Neural cell (in vitro differentiated cells): Measurements from ENCODE around the gene ARHGAP45. TPM values are rescaled to one million over a fixed set of nuclear protein-coding genes. Genes with fewer than 3 reads are reported as not detected.
A peak's percentile ranks its signal among the peaks of the same experiment; 100 is the strongest.

ENCODE experiments used
- H2AFZ ChIP-seq: fragments of 200-600, 300-800 bp; sonication (generic), shearing (Covaris generic); 2 replicates; pipeline ENCODE4 v1.6.0; 2014; ENCODE audit warnings: low read depth, mild to moderate bottlenecking, antibody characterized with exemption, low read length, moderate library complexity
- H3F3A ChIP-seq: fragments of 200-600 bp; shearing (Covaris generic); 2 replicates; pipeline ENCODE4 v1.6.1; 2016; ENCODE audit warnings: mild to moderate bottlenecking, moderate library complexity, mixed read lengths, antibody characterized with exemption, low read length; ENCODE audit not compliant: insufficient read depth, poor library complexity, severe bottlenecking
- H3K27ac ChIP-seq: fragments of 200-600, 300-800 bp; sonication (generic), shearing (Covaris generic); 2 replicates; pipeline ENCODE4 v1.5.1; 2014; ENCODE audit warnings: mild to moderate bottlenecking, low read length, moderate library complexity
- H3K27me3 ChIP-seq: fragments of 300-800, 200-600 bp; sonication (generic), shearing (Covaris generic); 2 replicates; pipeline ENCODE4 v1.6.0; 2014; ENCODE audit warnings: mild to moderate bottlenecking, low read depth, low read length, moderate library complexity; ENCODE audit not compliant: insufficient read depth
- H3K36me3 ChIP-seq: fragments of 300-800, 200-600 bp; sonication (generic), shearing (Covaris generic); 2 replicates; pipeline ENCODE4 v1.5.1; 2014; ENCODE audit warnings: mild to moderate bottlenecking, antibody characterized with exemption, low read length, moderate library complexity; ENCODE audit not compliant: insufficient read depth
- H3K4me2 ChIP-seq: fragments of 300-800, 200-600 bp; sonication (generic), shearing (Covaris generic); 2 replicates; pipeline ENCODE4 v1.6.0; 2014; ENCODE audit warnings: mild to moderate bottlenecking, low read length
- H3K4me3 ChIP-seq: fragments of 300-800, 200-600 bp; sonication (generic), shearing (Covaris generic); 2 replicates; pipeline ENCODE4 v1.5.1; 2014; ENCODE audit warnings: mild to moderate bottlenecking, low read length, moderate library complexity
- H3K79me2 ChIP-seq: fragments of 200-600 bp; shearing (Covaris generic); replicated peaks from 2 replicates; pipeline ENCODE4 v1.6.0; 2014; ENCODE audit warnings: mild to moderate bottlenecking, low read length, moderate library complexity; ENCODE audit not compliant: insufficient read depth
- H3K9ac ChIP-seq: fragments of 300-800, 200-600 bp; sonication (generic), shearing (Covaris generic); 2 replicates; pipeline ENCODE4 v1.6.1; 2016; ENCODE audit warnings: mild to moderate bottlenecking, low read length, mixed read lengths
- H3K9me2 ChIP-seq: fragments of 200-600 bp; shearing (Covaris generic); 2 replicates; pipeline ENCODE4 v1.6.1; 2016; ENCODE audit warnings: mild to moderate bottlenecking, low read length, mixed read lengths; ENCODE audit not compliant: insufficient read depth
- H3K9me3 ChIP-seq: fragments of 200-600, 300-800 bp; sonication (generic), shearing (Covaris generic); 2 replicates; pipeline ENCODE4 v1.6.1; 2016; ENCODE audit warnings: mild to moderate bottlenecking, mixed run types, low read length, moderate library complexity, mixed read lengths
- H4K20me1 ChIP-seq: fragments of 200-600 bp; shearing (Covaris generic); 2 replicates; pipeline ENCODE4 v1.6.1; 2016; ENCODE audit warnings: mild to moderate bottlenecking, mixed run types; ENCODE audit not compliant: insufficient read depth
- CTCF ChIP-seq: fragments of 450-650 bp; IDR thresholded peaks from 2 replicates; pipeline ENCODE4 v1.5.1; 2014; ENCODE audit warnings: antibody characterized with exemption, mild to moderate bottlenecking, moderate library complexity; ENCODE audit not compliant: poor library complexity, severe bottlenecking
- EP300 ChIP-seq: fragments of 450-650 bp; conservative IDR thresholded peaks from 2 replicates; pipeline ENCODE4 v1.6.1; 2014; ENCODE audit warnings: antibody characterized with exemption, mild to moderate bottlenecking, moderate library complexity; ENCODE audit not compliant: poor library complexity, severe bottlenecking
- EZH2 ChIP-seq: fragments of 200-600, 300-800 bp; shearing (Covaris generic), sonication (generic); IDR thresholded peaks from 2 replicates; pipeline ENCODE4 v1.6.1; 2014; ENCODE audit warnings: antibody characterized with exemption, low read length, borderline replicate concordance, mild to moderate bottlenecking; ENCODE audit not compliant: insufficient read depth, poor library complexity, severe bottlenecking
- MXI1 ChIP-seq: fragments of 450-650 bp; conservative IDR thresholded peaks from 2 replicates; pipeline ENCODE4 v1.6.1; 2014; ENCODE audit warnings: antibody characterized with exemption, mild to moderate bottlenecking; ENCODE audit not compliant: poor library complexity, severe bottlenecking
- POLR2AphosphoS5 ChIP-seq: IDR thresholded peaks from 2 replicates; pipeline ENCODE4 v1.6.1; 2012
- RAD21 ChIP-seq: fragments of 450-650 bp; conservative IDR thresholded peaks from 2 replicates; pipeline ENCODE4 v1.6.1; 2014; ENCODE audit warnings: antibody characterized with exemption, mild to moderate bottlenecking, moderate library complexity
- REST ChIP-seq: IDR thresholded peaks from 2 replicates; pipeline ENCODE4 v1.6.1; 2012; ENCODE audit warnings: borderline replicate concordance
- SMC3 ChIP-seq: fragments of 450-650 bp; conservative IDR thresholded peaks from 2 replicates; pipeline ENCODE4 v1.6.1; 2014; ENCODE audit warnings: antibody characterized with exemption, mild to moderate bottlenecking, moderate library complexity; ENCODE audit not compliant: poor library complexity
- TAF1 ChIP-seq: IDR thresholded peaks from 2 replicates; pipeline ENCODE4 v1.6.1; 2012; ENCODE audit warnings: low read depth
- polyA plus RNA-seq: library from polyadenylated mRNA; depleted of rRNA; stranded (reverse); fragments of >200 nt; gene quantifications from 2 replicates; pipeline ENCODE4 v1.2.3, GENCODE V29; 2014

The ARHGAP45 gene
- polyA plus RNA-seq, 1 donor from 2014 or later = 3.3 TPM

- TF ChIP-seq RAD21 (no peak), MXI1 (no peak), POLR2AphosphoS5 (no peak), EZH2 (no peak), TAF1 (no peak), REST (no peak), EP300 (no peak), CTCF (no peak), SMC3 (no peak)
- Histone ChIP-seq H3K27me3 (no peaks in the 10 kb centered on the region), H3K79me2 (no peaks in the 10 kb centered on the region), H3F3A (no peaks in the 10 kb centered on the region), H3K9me3 (no peaks in the 10 kb centered on the region), H3K4me2 (no peak overlapping the region), H3K4me3 (peak overlapping the region; percentile 81), H3K9ac (no peak overlapping the region), H3K9me2 (no peaks in the 10 kb centered on the region), H4K20me1 (no peaks in the 10 kb centered on the region), H3K27ac (no peak overlapping the region), H3K36me3 (no peaks in the 10 kb centered on the region), H2AFZ (no peak overlapping the region)
Measured at GRCh38 chr19:1041835-1042685, 24.9 kb upstream of the ARHGAP45 start.

GRCh38 chr19:1042689-1043511 is 24.1 kb upstream of the ARHGAP45 start:
- no peaks in the 10 kb centered on the region for H3K27me3 ChIP-seq
- H3K9me3 ChIP-seq = no peaks in the 10 kb centered on the region
- H3K79me2 ChIP-seq = no peaks in the 10 kb centered on the region
- H3K9me2 ChIP-seq = no peaks in the 10 kb centered on the region
- no peak for TF ChIP-seq TAF1
- no peak for TF ChIP-seq CTCF
- TF ChIP-seq EP300 = no peak
- TF ChIP-seq EZH2 = no peak
- no peak for TF ChIP-seq POLR2AphosphoS5
- TF ChIP-seq MXI1 = no peak
- TF ChIP-seq REST = no peak
- TF ChIP-seq SMC3 = no peak
- no peak for TF ChIP-seq RAD21
- H3K36me3 ChIP-seq = no peaks in the 10 kb centered on the region
- H3K9ac ChIP-seq = no peak overlapping the region
- no peak overlapping the region for H3K4me2 ChIP-seq
- no peak overlapping the region for H3K4me3 ChIP-seq
- H4K20me1 ChIP-seq = no peaks in the 10 kb centered on the region
- no peak overlapping the region for H2AFZ ChIP-seq
- H3F3A ChIP-seq = no peaks in the 10 kb centered on the region
- no peak overlapping the region for H3K27ac ChIP-seq
